ENCODE results near the gene CPLX1.

DNA sequence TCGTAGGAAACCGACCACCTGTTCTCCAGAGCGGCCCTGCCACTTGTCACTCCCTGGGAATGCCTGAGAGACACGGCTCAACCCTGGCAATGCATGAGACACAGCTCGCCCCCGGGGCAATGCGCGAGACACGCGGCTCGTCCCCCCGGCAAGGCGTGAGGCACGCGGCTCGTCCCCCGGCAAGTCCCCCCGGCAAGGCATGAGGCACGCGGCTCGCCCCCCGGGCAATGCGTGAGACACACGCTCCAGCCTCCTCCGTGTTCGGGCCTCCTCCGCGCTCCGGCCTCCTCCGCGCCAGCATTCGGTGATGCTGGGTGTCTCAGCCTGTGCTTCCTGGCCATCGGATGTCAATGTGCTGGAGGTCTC is 27.5 kb upstream of the CPLX1 start:
- no peak for TF ChIP-seq EZH2 (IDR thresholded peaks at IDR 0.05; ENCODE audit: low read depth)
- no peak for TF ChIP-seq CTCF (conservative IDR thresholded peaks at IDR 0.05)

Measured in PC-9 (cell line).